SK-N-SH (cell line): ENCODE results near the gene C11orf86.

Experiments
- JUND ChIP-seq: IDR thresholded peaks from 2 replicates; pipeline ENCODE4 v1.4.0; 2012
- RFX5 ChIP-seq: IDR thresholded peaks from 2 replicates; pipeline ENCODE4 v1.6.1; 2012; ENCODE audit warnings: mild to moderate bottlenecking, improper control_type of control experiment, low read length
- SMC3 ChIP-seq: IDR thresholded peaks from 2 replicates; pipeline ENCODE4 v1.6.1; 2012; ENCODE audit warnings: low read depth, low read length, improper control_type of control experiment
- TEAD4 ChIP-seq: IDR thresholded peaks from 2 replicates; pipeline ENCODE4 v1.4.0; 2012; ENCODE audit warnings: mild to moderate bottlenecking, borderline replicate concordance; ENCODE audit not compliant: insufficient read depth
- TF ChIP-seq, protein P1 (sequence below): fragments of 200-600 bp; sonication (generic); IDR thresholded peaks from 2 replicates; pipeline ENCODE4 v1.6.1; 2017; ENCODE audit warnings: antibody characterized with exemption, mild to moderate bottlenecking, moderate library complexity
- TF ChIP-seq, protein P2 (sequence below): IDR thresholded peaks from 2 replicates; pipeline ENCODE4 v1.4.0; 2012; ENCODE audit warnings: low read depth, borderline replicate concordance
- TF ChIP-seq, protein P3 (sequence below): IDR thresholded peaks from 2 replicates; pipeline ENCODE4 v1.6.1; 2012; ENCODE audit warnings: mild to moderate bottlenecking, low read depth, low read length, moderate library complexity

DNA sequence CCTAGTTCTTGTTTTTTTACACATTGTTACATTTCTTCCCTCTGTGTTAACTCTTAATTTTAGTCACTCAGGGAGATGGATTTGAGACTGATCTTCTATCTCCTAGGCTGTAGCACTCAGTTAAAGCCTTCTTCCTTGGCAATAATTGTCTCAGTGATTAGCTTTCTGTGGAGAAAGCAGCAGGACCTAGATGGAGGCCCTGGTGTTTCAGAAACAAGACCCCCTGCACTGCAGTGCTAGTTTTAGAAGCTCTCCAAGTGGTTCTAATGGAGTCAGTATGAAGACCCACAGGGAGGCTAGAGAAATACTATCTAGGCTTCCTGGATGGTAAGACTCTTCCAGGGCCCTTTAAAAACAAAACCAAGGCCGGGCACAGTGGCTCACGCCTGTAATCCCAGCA, 12.9 kb upstream of the C11orf86 start:
- TF ChIP-seq, protein P1, sequence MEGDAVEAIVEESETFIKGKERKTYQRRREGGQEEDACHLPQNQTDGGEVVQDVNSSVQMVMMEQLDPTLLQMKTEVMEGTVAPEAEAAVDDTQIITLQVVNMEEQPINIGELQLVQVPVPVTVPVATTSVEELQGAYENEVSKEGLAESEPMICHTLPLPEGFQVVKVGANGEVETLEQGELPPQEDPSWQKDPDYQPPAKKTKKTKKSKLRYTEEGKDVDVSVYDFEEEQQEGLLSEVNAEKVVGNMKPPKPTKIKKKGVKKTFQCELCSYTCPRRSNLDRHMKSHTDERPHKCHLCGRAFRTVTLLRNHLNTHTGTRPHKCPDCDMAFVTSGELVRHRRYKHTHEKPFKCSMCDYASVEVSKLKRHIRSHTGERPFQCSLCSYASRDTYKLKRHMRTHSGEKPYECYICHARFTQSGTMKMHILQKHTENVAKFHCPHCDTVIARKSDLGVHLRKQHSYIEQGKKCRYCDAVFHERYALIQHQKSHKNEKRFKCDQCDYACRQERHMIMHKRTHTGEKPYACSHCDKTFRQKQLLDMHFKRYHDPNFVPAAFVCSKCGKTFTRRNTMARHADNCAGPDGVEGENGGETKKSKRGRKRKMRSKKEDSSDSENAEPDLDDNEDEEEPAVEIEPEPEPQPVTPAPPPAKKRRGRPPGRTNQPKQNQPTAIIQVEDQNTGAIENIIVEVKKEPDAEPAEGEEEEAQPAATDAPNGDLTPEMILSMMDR: no peak
- no peak for TF ChIP-seq TEAD4
- TF ChIP-seq, protein P2, sequence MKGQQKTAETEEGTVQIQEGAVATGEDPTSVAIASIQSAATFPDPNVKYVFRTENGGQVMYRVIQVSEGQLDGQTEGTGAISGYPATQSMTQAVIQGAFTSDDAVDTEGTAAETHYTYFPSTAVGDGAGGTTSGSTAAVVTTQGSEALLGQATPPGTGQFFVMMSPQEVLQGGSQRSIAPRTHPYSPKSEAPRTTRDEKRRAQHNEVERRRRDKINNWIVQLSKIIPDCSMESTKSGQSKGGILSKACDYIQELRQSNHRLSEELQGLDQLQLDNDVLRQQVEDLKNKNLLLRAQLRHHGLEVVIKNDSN: no peak
- no peak for TF ChIP-seq SMC3
- TF ChIP-seq RFX5: no peak
- TF ChIP-seq, protein P3, sequence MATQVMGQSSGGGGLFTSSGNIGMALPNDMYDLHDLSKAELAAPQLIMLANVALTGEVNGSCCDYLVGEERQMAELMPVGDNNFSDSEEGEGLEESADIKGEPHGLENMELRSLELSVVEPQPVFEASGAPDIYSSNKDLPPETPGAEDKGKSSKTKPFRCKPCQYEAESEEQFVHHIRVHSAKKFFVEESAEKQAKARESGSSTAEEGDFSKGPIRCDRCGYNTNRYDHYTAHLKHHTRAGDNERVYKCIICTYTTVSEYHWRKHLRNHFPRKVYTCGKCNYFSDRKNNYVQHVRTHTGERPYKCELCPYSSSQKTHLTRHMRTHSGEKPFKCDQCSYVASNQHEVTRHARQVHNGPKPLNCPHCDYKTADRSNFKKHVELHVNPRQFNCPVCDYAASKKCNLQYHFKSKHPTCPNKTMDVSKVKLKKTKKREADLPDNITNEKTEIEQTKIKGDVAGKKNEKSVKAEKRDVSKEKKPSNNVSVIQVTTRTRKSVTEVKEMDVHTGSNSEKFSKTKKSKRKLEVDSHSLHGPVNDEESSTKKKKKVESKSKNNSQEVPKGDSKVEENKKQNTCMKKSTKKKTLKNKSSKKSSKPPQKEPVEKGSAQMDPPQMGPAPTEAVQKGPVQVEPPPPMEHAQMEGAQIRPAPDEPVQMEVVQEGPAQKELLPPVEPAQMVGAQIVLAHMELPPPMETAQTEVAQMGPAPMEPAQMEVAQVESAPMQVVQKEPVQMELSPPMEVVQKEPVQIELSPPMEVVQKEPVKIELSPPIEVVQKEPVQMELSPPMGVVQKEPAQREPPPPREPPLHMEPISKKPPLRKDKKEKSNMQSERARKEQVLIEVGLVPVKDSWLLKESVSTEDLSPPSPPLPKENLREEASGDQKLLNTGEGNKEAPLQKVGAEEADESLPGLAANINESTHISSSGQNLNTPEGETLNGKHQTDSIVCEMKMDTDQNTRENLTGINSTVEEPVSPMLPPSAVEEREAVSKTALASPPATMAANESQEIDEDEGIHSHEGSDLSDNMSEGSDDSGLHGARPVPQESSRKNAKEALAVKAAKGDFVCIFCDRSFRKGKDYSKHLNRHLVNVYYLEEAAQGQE: no peak
- TF ChIP-seq JUND: no peak
